HFF-Myc (cell line): Measurements from ENCODE around the gene CCDC78.
A peak's percentile ranks its signal among the peaks of the same experiment; 100 is the strongest.

Experiments
- DNase-seq: peaks from one replicate; pipeline ENCODE4 v3.0.0-alpha.2; 2011; ENCODE audit warnings: low read depth; ENCODE audit errors: extremely low read depth
- H3K4me3 ChIP-seq: replicated peaks from 2 replicates; pipeline ENCODE4 v1.5.1; 2011; ENCODE audit warnings: low read depth, mild to moderate bottlenecking, control low read depth, low read length
- TF ChIP-seq, protein P1 (sequence below): IDR thresholded peaks from 2 replicates; pipeline ENCODE4 v1.5.1; 2012; ENCODE audit warnings: mild to moderate bottlenecking, low read depth, low read length, control low read depth; ENCODE audit errors: missing control alignments

The CCDC78 gene

DNA sequence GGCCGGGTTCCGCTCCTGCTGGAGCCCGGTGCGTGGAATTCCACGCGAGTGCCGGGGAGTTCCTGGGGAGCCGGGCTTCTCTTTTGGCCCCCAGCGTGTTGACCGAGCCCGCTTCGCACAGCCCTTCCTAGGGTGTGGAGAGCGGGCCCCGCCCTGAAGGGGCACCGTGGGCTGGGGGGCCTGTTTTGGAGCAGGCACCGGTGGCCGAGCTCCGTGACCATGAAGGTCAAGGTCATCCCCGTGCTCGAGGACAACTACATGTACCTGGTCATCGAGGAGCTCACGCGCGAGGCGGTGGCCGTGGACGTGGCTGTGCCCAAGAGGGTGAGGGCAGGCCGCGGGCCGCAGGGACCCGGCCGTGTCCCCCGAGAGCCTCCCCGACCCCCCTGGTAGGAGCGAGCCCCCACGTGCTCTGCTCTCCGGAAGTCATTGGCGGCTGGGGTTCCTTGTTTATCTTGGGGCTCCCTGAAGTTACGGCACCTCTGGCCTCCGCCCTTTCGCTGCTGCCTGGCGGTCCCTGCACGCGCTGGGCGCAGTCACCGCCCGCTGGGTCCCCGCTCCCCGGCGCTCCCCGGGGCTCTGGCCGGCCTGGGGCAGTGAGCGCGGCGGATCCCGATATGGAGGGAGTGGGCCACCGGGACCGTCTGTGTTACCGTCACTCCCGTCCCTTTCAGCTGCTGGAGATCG lies 1.2 kb upstream of the CCDC78 start:
- TF ChIP-seq, protein P1, sequence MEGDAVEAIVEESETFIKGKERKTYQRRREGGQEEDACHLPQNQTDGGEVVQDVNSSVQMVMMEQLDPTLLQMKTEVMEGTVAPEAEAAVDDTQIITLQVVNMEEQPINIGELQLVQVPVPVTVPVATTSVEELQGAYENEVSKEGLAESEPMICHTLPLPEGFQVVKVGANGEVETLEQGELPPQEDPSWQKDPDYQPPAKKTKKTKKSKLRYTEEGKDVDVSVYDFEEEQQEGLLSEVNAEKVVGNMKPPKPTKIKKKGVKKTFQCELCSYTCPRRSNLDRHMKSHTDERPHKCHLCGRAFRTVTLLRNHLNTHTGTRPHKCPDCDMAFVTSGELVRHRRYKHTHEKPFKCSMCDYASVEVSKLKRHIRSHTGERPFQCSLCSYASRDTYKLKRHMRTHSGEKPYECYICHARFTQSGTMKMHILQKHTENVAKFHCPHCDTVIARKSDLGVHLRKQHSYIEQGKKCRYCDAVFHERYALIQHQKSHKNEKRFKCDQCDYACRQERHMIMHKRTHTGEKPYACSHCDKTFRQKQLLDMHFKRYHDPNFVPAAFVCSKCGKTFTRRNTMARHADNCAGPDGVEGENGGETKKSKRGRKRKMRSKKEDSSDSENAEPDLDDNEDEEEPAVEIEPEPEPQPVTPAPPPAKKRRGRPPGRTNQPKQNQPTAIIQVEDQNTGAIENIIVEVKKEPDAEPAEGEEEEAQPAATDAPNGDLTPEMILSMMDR: no peak
- H3K4me3 ChIP-seq: peak overlapping the region; percentile 88
- no peak for DNase-seq

DNA sequence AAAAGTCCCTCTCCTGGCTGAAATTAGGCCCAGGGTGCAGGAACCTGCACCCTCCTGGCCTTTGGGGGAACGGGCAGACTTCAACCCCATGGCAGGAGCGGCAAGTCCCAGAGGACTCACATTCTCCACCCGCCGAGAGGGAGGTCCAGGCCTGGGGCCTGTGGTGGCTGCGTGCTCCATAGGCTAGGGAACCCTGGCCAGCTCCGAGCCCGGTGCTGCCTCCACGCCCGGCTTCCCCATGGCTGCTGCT lies 130 bp downstream of the CCDC78 start:
- H3K4me3 ChIP-seq: 0 out of 2 replicates have a peak overlapping the region, but pooled peaks have one; percentile 31
- TF ChIP-seq, protein P1: no peak
- DNase-seq: no peak

DNA sequence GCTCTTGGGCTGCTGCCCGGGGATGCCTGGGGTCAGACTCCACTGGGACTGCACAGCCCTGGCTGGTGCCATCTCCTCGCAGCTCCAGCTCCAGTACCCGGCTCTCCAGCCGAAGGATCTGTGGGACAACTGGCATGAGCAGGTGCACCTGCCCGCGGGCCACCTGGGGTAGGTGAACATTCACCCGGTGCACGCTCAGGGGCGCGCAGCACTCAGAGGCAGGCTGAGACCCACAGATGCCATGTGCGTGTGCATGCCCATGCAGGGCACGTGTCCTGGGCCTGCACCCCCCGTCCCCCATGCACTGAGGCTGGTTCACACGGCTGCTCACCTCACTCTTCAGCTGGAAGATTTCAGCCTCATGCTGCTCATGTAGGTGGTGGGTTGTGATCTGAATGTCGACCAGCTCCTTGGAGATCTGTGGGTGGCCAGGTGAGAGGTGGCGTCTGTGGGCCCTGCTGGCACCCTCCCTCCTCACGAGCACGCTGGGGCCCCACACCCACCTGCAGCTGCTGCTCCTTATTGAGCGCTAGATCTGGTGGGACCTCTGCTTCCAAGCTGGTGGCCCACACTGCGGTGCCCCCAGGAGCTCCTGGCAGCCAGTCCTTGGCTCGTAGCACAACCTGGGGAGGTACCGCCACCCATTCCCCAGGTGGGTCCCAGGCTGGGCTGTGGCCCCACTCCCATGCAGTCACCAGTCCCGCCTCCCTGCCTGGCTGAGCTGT lies 618 bp downstream of the CCDC78 start:
- no peak overlapping the region for H3K4me3 ChIP-seq
- DNase-seq: no peak
- TF ChIP-seq, protein P1: no peak

DNA sequence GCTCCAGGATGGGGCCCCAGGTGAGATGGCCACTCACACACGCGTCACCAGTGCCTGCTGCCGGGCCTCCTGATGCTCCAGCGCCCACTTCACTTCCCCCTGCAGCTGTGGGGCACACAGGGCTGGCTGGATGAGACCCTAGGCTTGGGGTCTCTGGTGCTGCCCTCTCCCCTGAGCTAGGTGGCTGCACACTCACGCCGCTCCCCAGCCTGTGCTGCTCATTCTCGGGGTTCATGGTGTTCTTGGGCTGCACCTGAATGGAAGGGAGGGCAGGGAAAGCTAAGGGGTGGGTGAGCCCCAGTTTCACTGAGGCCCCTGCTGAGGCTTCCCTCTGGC lies 1.2 kb downstream of the CCDC78 start:
- no peak overlapping the region for H3K4me3 ChIP-seq
- TF ChIP-seq, protein P1: no peak
- DNase-seq: no peak

DNA sequence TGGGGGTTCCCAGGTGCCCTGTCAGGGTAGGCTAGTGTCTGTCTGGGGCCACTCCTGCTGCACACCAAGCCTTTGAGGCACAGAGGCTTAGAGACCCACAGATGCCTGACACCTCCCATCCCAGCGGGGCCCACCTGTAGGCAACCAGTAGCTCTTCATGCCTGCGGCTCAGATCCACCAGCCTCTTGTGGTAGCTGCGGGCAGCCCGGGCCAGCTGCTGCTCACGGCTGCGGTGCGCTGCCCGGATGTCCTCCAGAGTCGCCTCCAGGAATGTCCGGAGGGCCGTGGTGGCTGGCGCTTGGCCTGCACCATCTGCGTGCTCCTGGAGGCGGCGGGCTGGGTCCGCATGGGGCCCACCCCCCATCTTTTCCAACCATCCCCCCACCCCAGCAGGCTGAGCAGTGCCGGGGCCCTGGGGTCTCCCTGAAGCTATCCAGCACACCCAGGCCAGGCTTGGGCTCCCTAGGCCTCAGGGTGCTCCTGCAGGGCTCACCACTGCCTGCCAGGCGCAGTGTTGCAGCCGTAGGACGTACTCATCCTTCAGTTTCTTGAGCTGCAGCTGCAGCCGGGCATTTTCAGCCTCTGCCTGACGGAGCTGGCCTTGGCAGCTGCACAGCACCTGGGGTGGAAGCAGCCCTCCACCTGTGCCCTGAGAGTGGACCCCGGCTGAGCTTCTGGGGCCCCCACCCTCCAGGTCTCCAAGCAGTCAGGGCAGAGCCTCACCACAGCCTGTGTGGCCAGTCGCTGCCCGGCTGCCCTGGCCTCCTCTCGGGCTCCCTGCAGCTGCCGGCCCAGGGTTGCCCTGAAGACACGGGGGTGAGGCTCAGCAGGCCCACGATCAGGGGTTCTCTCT lies 1.8 kb downstream of the CCDC78 start:
- TF ChIP-seq, protein P1: no peak
- DNase-seq: no peak
- H3K4me3 ChIP-seq: no peak overlapping the region

DNA sequence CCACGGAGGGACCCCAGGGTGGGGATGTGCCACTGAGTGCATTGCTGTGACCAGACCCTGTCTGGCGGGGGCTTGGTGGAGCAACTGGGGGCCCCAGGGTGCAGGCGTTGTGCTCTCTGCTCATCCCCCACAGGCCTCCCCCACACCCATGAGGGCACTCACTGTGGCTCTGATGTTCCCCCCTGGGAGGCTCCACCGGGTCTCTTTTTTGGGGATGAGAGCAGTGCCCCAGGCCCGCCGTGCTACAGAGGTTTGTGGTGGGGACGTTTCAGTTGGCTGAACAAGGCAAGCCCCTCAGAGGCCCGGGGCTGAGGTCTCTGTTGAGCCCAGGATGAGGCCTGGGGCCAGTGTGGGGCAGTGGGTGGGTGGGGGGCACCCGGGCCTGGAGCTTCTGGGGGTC lies 2.5 kb downstream of the CCDC78 start:
- no peak for DNase-seq
- TF ChIP-seq, protein P1: no peak
- H3K4me3 ChIP-seq: no peak overlapping the region
